Activated T-helper 17 cell treated with anti-CD3 and anti-CD28 coated beads, Interleukin-2, amount 50 U/mL, for 72 hours (primary cell): ENCODE data around the gene TRIM44. TPM values are rescaled to one million over a fixed set of nuclear protein-coding genes. Genes with fewer than 3 reads are reported as not detected.
A peak's percentile ranks its signal among the peaks of the same experiment; 100 is the strongest.
"Not testable (repeated sequence)": the region's sequence is repeated elsewhere in the genome, so short reads cannot be mapped to it uniquely, and the experiment has no call there.

Experiments used
- ATAC-seq: fragments of 150-1000 bp; cut with Tn5 transposase; replicated peaks from 2 replicates; pipeline ENCODE4 v1.10.0; 2021; ENCODE audit warnings: mild to moderate bottlenecking, moderate library complexity
- H3K27ac Mint-ChIP-seq: one replicate; pipeline ENCODE4 v1.8.0; 2022; ENCODE audit warnings: mixed read lengths
- H3K27me3 Mint-ChIP-seq: one replicate; pipeline ENCODE4 v1.8.0; 2022; ENCODE audit warnings: mixed read lengths
- H3K36me3 Mint-ChIP-seq: one replicate; pipeline ENCODE4 v1.8.0; 2022; ENCODE audit warnings: low read depth, mild to moderate bottlenecking, mixed read lengths
- H3K4me1 Mint-ChIP-seq: one replicate; pipeline ENCODE4 v1.8.0; 2022; ENCODE audit warnings: mixed read lengths
- H3K4me3 Mint-ChIP-seq: one replicate; pipeline ENCODE4 v1.8.0; 2022; ENCODE audit warnings: mild to moderate bottlenecking, mixed read lengths
- H3K9me3 Mint-ChIP-seq: one replicate; pipeline ENCODE4 v1.8.0; 2022; ENCODE audit warnings: mixed read lengths
- total RNA-seq, 2 donors: library from RNA; stranded (reverse); gene quantifications; one replicate each; pipeline ENCODE4 v1.2.3, GENCODE V29; 2022

TRIM44 gene
- total RNA-seq, 2 donors from 2014 or later = 14.3 to 17.7 TPM

- H3K36me3 Mint-ChIP-seq = no peaks in the 10 kb centered on the region
- peaks cover 14% of the 10 kb centered on the region for H3K4me1 Mint-ChIP-seq
- H3K27me3 Mint-ChIP-seq = no peaks in the 10 kb centered on the region
- peaks cover 3% of the 10 kb centered on the region for H3K9me3 Mint-ChIP-seq
- no peak overlapping the region for H3K27ac Mint-ChIP-seq
- ATAC-seq = no peak
- no peak overlapping the region for H3K4me3 Mint-ChIP-seq
These were observed 48.8 kb downstream of the TRIM44 start for GRCh38 chr11:35711173-35711910.

DNA sequence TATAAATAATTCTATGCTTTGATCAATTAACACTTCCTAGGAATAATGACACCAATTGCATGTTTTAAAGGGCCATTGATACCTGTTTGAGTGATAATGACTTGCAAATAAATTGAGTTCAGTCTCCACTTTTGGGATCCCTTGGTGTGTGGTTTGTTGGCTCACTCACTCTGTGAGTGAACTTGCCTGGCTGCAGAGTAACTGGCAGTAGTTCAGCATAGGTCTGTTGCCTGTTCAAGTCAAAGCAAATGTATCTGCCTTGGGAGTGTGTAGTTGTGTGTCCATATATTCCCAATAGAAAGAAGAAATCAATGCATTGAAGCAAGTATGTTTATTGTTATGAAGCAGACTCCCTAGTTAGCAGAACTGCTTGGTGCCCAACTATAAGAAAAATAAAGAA, 49.3 kb downstream of the TRIM44 start:
- H3K4me3 Mint-ChIP-seq = no peak overlapping the region
- H3K27ac Mint-ChIP-seq = no peak overlapping the region
- H3K9me3 Mint-ChIP-seq = peaks cover 3% of the 10 kb centered on the region
- no peaks in the 10 kb centered on the region for H3K36me3 Mint-ChIP-seq
- peaks cover 17% of the 10 kb centered on the region for H3K4me1 Mint-ChIP-seq
- H3K27me3 Mint-ChIP-seq = no peaks in the 10 kb centered on the region
- ATAC-seq = no peak

DNA sequence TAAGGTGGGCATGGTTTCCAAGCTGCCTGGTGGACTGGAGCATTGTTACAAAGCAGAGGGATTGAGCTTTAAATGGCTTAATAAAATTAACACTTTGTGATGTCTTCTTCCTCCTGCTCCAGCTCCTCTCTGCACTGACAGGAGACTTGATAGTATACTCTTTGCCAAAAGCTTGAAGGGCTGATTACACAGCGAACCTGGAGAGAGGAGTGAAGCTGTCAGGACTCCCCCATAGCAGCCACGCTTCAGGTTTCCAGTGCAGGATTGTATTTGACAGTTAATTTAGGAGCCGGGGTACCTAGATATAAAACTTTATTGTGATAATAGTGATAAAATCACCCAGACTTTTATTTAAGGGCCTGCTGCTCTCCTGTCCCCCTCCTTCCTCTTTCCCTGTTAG, 50.0 kb downstream of the TRIM44 start:
- H3K27me3 Mint-ChIP-seq = no peaks in the 10 kb centered on the region
- H3K36me3 Mint-ChIP-seq = no peaks in the 10 kb centered on the region
- H3K4me3 Mint-ChIP-seq = no peak overlapping the region
- H3K4me1 Mint-ChIP-seq = peaks cover 21% of the 10 kb centered on the region
- peaks cover 3% of the 10 kb centered on the region for H3K9me3 Mint-ChIP-seq
- ATAC-seq = no peak
- H3K27ac Mint-ChIP-seq = no peak overlapping the region

DNA sequence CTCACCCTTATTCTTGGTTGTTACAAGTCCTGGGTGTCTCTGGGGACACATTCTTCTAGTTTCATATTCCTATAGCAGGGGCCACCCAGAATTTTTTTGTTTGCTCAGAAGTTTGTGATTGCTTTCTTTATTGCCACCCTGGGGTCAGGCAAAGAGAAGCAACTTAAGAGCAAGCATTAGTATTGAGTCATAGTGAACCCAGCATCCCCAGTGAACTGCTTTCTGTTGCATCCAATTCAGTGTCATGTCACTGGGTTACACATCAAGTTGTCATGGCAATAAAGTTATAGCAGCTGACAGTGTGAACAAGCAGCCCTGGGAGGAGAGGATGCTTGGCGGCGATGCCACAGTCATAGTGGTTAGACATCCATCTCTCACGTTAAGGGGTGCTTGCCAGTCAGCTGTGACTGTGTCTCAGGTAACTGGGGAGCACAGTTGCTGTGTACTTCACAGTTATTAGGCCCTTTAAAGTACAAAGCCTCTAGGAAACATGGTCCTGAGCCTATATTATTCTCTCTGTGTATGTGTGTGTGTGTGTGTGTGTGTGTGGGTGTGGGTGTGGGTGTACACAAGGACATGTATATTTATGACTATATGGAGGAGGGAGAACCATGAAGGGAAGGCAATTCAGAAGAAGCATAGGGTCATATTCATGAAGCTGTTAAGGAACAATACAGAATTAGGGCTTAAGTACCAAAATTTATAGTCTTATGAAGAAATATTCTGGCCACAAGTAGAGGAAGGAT, 52.5 kb downstream of the TRIM44 start:
- Mint-ChIP-seq H3K9me3 (peaks cover 3% of the 10 kb centered on the region), H3K27ac (peak overlapping the region; percentile 33), H3K36me3 (no peaks in the 10 kb centered on the region), H3K4me1 (peaks cover 25% of the 10 kb centered on the region), H3K4me3 (no peak overlapping the region), H3K27me3 (no peaks in the 10 kb centered on the region)
- peak; percentile 89 for ATAC-seq

DNA sequence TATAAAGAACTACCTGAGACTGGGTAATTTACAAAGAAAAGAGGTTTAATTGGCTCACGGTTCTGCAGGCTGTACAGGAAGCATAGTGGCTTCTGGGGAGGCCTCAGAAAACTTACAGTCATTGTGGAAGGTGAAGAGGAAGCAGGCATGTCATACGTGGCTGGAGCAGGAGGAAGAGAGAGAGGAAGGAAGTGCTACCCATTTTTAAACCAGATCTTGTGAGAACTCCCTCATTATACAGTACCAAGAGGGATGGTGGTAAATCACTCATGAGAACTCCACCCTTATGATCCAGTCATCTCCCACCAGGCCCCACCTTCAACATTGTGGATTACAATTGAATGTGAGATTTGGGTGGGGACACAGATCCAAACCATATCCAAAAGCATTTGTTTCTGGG, 53.1 kb downstream of the TRIM44 start:
- ATAC-seq = peak; percentile 21
- H3K4me3 Mint-ChIP-seq, H3K36me3 Mint-ChIP-seq: not testable (repeated sequence)

GRCh38 chr11:35717043-35717442, 54.5 kb downstream of the TRIM44 start:
- peaks cover 3% of the 10 kb centered on the region for H3K9me3 Mint-ChIP-seq
- no peak overlapping the region for H3K27ac Mint-ChIP-seq
- no peaks in the 10 kb centered on the region for H3K27me3 Mint-ChIP-seq
- no peak for ATAC-seq
- no peak overlapping the region for H3K4me3 Mint-ChIP-seq
- peaks cover 29% of the 10 kb centered on the region for H3K4me1 Mint-ChIP-seq
- H3K36me3 Mint-ChIP-seq = no peaks in the 10 kb centered on the region

More for the DNA sequence above, 53.1 kb downstream of the TRIM44 start:
- peaks cover 25% of the 10 kb centered on the region for H3K4me1 Mint-ChIP-seq
- not testable (repeated sequence) for H3K27me3 Mint-ChIP-seq, H3K9me3 Mint-ChIP-seq
- H3K27ac Mint-ChIP-seq = peak overlapping the region; percentile 33

DNA sequence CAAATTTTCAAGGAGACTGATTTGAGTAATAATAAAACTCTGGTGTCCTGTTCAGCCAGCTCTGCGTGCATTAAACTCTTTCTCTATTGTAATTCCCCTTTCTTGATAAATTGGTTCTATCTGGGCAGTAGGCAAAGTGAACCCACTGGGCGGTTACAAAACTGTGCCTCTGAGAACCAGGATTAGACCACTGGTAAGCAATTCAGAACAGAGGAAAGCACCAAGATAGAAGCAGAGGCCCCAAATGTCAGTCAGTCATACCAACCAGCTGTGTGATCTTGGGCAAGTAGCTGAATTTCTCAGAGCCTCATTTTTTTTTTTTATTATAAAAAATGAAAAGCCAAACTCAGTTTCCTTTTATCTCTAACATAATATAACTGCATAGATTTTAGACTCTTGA, 54.9 kb downstream of the TRIM44 start:
- H3K27ac Mint-ChIP-seq = no peak overlapping the region
- no peaks in the 10 kb centered on the region for H3K36me3 Mint-ChIP-seq
- peaks cover 29% of the 10 kb centered on the region for H3K4me1 Mint-ChIP-seq
- peaks cover 3% of the 10 kb centered on the region for H3K9me3 Mint-ChIP-seq
- no peaks in the 10 kb centered on the region for H3K27me3 Mint-ChIP-seq
- no peak for ATAC-seq
- H3K4me3 Mint-ChIP-seq = no peak overlapping the region

DNA sequence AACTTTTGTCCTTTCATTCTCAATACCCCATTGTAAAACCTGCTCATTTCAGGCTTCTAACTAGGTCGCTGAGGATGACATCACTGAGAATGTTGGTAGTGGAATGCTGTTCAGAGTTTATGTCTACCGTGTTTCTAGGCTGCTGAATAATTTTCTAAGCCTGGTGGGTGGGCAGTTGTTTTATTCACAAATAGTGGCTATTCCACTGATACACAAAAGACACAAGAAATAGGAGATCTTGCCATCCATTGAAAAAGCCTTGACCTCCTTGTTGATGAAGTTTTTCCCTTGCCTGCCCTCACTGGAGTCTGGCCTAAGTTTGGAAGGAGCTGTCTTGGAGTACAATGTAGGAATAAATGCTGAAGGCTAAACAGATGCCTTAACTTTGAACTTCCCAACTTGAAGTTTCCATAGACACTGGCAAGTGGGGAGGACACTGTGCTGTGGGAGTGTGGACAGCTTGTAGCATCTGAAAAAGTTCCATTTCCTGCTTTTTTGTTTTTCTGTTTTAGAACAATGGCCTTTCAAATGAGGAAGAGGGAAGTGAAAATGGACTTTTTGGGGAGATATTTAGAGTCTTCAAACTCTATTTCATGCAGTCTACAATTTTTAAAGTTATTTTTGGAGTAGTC, 59.2 kb downstream of the TRIM44 start:
- H3K27me3 Mint-ChIP-seq = no peaks in the 10 kb centered on the region
- H3K36me3 Mint-ChIP-seq = peaks cover 16% of the 10 kb centered on the region
- H3K4me1 Mint-ChIP-seq = peaks cover 14% of the 10 kb centered on the region
- H3K27ac Mint-ChIP-seq = no peak overlapping the region
- no peaks in the 10 kb centered on the region for H3K9me3 Mint-ChIP-seq
- no peak overlapping the region for H3K4me3 Mint-ChIP-seq
- peak; percentile 59 for ATAC-seq

GRCh38 chr11:35722641-35723040, 60.1 kb downstream of the TRIM44 start:
- Mint-ChIP-seq H3K36me3 (peaks cover 25% of the 10 kb centered on the region), H3K27me3 (no peaks in the 10 kb centered on the region), H3K4me1 (peaks cover 9% of the 10 kb centered on the region), H3K4me3 (no peak overlapping the region), H3K9me3 (no peaks in the 10 kb centered on the region), H3K27ac (no peak overlapping the region)
- ATAC-seq = no peak

GRCh38 chr11:35723493-35723892, 60.9 kb downstream of the TRIM44 start:
- no peaks in the 10 kb centered on the region for H3K27me3 Mint-ChIP-seq
- no peak overlapping the region for H3K27ac Mint-ChIP-seq
- H3K4me3 Mint-ChIP-seq = no peak overlapping the region
- ATAC-seq = no peak
- H3K9me3 Mint-ChIP-seq = no peaks in the 10 kb centered on the region
- H3K4me1 Mint-ChIP-seq = peaks cover 9% of the 10 kb centered on the region
- peaks cover 33% of the 10 kb centered on the region for H3K36me3 Mint-ChIP-seq

DNA sequence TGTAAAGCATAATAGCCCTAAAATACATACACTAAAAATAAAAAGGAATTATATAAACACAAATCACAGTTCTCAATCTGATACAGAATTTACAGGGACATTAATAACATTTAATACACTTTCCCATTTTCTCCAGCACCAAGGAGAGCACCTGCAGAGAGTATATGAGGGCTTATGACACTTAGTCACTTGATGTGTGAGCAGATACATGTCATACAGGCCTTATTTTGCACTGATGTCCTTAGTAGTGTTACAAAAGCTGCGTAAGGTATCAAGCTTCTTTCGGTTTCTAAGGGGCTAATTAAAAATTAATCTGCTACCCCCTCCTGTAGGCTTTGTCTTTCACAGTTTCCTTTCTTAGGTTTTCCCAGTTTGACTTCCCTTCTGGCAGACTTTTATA, 61.3 kb downstream of the TRIM44 start:
- Mint-ChIP-seq H3K36me3 (peaks cover 37% of the 10 kb centered on the region), H3K9me3 (no peaks in the 10 kb centered on the region), H3K4me3 (no peak overlapping the region), H3K4me1 (peaks cover 9% of the 10 kb centered on the region), H3K27me3 (no peaks in the 10 kb centered on the region), H3K27ac (no peak overlapping the region)
- ATAC-seq = no peak

DNA sequence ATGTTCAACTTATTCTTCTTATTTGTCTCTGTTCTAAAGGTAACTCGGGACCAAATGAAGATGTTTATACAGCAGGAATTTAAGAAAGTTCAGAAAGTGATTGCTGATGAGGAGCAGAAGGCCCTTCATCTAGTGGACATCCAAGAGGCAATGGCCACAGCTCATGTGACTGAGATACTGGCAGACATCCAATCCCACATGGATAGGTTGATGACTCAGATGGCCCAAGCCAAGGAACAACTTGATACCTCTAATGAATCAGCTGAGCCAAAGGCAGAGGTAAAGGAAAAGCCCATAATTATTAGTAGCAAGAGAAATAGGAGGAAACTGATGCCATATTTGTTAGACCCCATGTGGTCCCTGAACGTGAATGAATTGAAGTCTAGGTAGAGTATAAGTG, 63.3 kb downstream of the TRIM44 start:
- Mint-ChIP-seq H3K9me3 (peaks cover 4% of the 10 kb centered on the region), H3K27ac (no peak overlapping the region), H3K27me3 (no peaks in the 10 kb centered on the region), H3K4me1 (peaks cover 5% of the 10 kb centered on the region), H3K36me3 (peaks cover 54% of the 10 kb centered on the region), H3K4me3 (no peak overlapping the region)
- ATAC-seq = no peak

GRCh38 chr11:35727140-35727539, 64.6 kb downstream of the TRIM44 start:
- ATAC-seq = no peak
- H3K36me3 Mint-ChIP-seq = peaks cover 59% of the 10 kb centered on the region
- no peaks in the 10 kb centered on the region for H3K4me1 Mint-ChIP-seq
- no peak overlapping the region for H3K27ac Mint-ChIP-seq
- no peaks in the 10 kb centered on the region for H3K27me3 Mint-ChIP-seq
- H3K9me3 Mint-ChIP-seq = peaks cover 4% of the 10 kb centered on the region
- no peak overlapping the region for H3K4me3 Mint-ChIP-seq

GRCh38 chr11:35730254-35730653, 67.7 kb downstream of the TRIM44 start:
- no peak overlapping the region for H3K4me3 Mint-ChIP-seq
- peaks cover 4% of the 10 kb centered on the region for H3K9me3 Mint-ChIP-seq
- peaks cover 68% of the 10 kb centered on the region for H3K36me3 Mint-ChIP-seq
- H3K27me3 Mint-ChIP-seq = no peaks in the 10 kb centered on the region
- no peak for ATAC-seq
- H3K27ac Mint-ChIP-seq = no peak overlapping the region
- H3K4me1 Mint-ChIP-seq = no peaks in the 10 kb centered on the region
